ENCODE results near the gene PITPNM2. TPM values are rescaled to one million over a fixed set of nuclear protein-coding genes. Genes with fewer than 3 reads are reported as not detected.

Gene PITPNM2
- total and polyA plus RNA-seq, 9 of the 15 experiments (the other 6 are each of a cell fraction or from before 2014, with no cell fraction given), result 0.03 to 10.8 (median 2.9) TPM

DNA sequence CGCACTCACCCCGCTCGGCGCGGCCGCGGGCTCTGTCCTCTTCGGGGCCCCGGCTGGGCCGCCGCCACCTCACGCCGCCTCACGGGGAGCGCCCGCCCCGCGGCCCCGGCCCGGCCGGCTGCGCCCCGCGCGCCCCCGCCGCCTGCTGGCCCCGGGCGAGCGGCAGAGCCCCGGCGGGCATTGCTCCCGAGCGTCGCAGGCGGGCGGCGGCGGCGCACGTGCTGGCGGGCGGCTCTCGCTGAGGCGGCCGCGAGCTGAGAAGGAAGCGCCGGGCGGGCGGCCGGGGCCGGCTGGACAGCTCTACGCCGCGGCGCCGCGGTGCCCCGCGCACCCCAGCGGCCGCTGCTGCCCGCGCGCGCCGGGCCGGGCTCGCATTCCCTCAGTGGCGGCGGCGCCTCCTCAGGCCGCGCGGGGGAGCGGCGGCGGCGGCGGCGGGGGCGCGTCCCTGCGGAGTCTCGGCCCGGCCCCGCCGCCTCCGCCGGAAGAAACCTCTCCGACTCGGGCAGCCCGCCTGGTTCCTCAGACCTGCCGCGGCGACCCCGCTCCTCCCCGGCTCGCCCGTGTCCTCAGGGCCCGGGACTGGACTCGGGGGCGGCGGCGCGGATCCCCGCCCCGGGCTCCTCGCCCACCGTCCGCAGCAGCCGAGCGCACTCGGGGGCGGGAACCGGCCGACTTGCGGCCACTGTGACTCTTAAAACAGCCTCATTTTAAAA lies at the start of gene PITPNM2 (continued):
- TF ChIP-seq, protein P1, sequence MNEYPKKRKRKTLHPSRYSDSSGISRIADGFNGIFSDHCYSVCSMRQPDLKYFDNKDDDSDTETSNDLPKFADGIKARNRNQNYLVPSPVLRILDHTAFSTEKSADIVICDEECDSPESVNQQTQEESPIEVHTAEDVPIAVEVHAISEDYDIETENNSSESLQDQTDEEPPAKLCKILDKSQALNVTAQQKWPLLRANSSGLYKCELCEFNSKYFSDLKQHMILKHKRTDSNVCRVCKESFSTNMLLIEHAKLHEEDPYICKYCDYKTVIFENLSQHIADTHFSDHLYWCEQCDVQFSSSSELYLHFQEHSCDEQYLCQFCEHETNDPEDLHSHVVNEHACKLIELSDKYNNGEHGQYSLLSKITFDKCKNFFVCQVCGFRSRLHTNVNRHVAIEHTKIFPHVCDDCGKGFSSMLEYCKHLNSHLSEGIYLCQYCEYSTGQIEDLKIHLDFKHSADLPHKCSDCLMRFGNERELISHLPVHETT (CRISPR knock-in tag; conservative IDR thresholded peaks at IDR 0.05 in 1 of 2, IDR thresholded peaks at IDR 0.05 in 1 of 2), result peak in 1 of 2 experiments; percentile 84; a peak in 2 of 4 replicates
- TF ChIP-seq EGR1 (conservative IDR thresholded peaks at IDR 0.05) (peak; percentile 62), TFAM (CRISPR knock-in tag; conservative IDR thresholded peaks at IDR 0.05) (no peak), PHF8 (IDR thresholded peaks at IDR 0.05; ENCODE audit: borderline replicate concordance, low read length) (peak; percentile 27; the same call in 1 of the 2 replicates), CCNT2 (IDR thresholded peaks at IDR 0.05; ENCODE audit: borderline replicate concordance, extremely low read depth, insufficient read length, low read depth, low read length) (peak; percentile 70), NFIC (IDR thresholded peaks at IDR 0.05) (no peak)
- TF ChIP-seq, protein P2, sequence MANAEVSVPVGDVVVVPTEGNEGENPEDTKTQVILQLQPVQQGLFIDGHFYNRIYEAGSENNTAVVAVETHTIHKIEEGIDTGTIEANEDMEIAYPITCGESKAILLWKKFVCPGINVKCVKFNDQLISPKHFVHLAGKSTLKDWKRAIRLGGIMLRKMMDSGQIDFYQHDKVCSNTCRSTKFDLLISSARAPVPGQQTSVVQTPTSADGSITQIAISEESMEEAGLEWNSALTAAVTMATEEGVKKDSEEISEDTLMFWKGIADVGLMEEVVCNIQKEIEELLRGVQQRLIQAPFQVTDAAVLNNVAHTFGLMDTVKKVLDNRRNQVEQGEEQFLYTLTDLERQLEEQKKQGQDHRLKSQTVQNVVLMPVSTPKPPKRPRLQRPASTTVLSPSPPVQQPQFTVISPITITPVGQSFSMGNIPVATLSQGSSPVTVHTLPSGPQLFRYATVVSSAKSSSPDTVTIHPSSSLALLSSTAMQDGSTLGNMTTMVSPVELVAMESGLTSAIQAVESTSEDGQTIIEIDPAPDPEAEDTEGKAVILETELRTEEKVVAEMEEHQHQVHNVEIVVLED (CRISPR knock-in tag; IDR thresholded peaks at IDR 0.05), result peak; percentile 48
- TF ChIP-seq, protein P3, sequence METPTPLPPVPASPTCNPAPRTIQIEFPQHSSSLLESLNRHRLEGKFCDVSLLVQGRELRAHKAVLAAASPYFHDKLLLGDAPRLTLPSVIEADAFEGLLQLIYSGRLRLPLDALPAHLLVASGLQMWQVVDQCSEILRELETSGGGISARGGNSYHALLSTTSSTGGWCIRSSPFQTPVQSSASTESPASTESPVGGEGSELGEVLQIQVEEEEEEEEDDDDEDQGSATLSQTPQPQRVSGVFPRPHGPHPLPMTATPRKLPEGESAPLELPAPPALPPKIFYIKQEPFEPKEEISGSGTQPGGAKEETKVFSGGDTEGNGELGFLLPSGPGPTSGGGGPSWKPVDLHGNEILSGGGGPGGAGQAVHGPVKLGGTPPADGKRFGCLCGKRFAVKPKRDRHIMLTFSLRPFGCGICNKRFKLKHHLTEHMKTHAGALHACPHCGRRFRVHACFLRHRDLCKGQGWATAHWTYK (CRISPR knock-in tag; IDR thresholded peaks at IDR 0.05), result no peak
- TF ChIP-seq, protein P4, sequence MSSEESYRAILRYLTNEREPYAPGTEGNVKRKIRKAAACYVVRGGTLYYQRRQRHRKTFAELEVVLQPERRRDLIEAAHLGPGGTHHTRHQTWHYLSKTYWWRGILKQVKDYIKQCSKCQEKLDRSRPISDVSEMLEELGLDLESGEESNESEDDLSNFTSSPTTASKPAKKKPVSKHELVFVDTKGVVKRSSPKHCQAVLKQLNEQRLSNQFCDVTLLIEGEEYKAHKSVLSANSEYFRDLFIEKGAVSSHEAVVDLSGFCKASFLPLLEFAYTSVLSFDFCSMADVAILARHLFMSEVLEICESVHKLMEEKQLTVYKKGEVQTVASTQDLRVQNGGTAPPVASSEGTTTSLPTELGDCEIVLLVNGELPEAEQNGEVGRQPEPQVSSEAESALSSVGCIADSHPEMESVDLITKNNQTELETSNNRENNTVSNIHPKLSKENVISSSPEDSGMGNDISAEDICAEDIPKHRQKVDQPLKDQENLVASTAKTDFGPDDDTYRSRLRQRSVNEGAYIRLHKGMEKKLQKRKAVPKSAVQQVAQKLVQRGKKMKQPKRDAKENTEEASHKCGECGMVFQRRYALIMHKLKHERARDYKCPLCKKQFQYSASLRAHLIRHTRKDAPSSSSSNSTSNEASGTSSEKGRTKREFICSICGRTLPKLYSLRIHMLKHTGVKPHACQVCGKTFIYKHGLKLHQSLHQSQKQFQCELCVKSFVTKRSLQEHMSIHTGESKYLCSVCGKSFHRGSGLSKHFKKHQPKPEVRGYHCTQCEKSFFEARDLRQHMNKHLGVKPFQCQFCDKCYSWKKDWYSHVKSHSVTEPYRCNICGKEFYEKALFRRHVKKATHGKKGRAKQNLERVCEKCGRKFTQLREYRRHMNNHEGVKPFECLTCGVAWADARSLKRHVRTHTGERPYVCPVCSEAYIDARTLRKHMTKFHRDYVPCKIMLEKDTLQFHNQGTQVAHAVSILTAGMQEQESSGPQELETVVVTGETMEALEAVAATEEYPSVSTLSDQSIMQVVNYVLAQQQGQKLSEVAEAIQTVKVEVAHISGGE (CRISPR knock-in tag; IDR thresholded peaks at IDR 0.05), result peak in 1 of 3 experiments; percentile 61; a peak in 2 of 6 replicates
- TF ChIP-seq, protein P5, sequence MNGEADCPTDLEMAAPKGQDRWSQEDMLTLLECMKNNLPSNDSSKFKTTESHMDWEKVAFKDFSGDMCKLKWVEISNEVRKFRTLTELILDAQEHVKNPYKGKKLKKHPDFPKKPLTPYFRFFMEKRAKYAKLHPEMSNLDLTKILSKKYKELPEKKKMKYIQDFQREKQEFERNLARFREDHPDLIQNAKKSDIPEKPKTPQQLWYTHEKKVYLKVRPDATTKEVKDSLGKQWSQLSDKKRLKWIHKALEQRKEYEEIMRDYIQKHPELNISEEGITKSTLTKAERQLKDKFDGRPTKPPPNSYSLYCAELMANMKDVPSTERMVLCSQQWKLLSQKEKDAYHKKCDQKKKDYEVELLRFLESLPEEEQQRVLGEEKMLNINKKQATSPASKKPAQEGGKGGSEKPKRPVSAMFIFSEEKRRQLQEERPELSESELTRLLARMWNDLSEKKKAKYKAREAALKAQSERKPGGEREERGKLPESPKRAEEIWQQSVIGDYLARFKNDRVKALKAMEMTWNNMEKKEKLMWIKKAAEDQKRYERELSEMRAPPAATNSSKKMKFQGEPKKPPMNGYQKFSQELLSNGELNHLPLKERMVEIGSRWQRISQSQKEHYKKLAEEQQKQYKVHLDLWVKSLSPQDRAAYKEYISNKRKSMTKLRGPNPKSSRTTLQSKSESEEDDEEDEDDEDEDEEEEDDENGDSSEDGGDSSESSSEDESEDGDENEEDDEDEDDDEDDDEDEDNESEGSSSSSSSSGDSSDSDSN (IDR thresholded peaks at IDR 0.05; ENCODE audit: borderline replicate concordance in 1 of 2, low read depth in 2 of 2, low read length in 2 of 2), result peak; percentile 65 to 68; a peak in 1 of 4 replicates
- TF ChIP-seq, protein P6, sequence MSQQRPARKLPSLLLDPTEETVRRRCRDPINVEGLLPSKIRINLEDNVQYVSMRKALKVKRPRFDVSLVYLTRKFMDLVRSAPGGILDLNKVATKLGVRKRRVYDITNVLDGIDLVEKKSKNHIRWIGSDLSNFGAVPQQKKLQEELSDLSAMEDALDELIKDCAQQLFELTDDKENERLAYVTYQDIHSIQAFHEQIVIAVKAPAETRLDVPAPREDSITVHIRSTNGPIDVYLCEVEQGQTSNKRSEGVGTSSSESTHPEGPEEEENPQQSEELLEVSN (IDR thresholded peaks at IDR 0.05; ENCODE audit: borderline replicate concordance in 1 of 2, extremely low read depth in 1 of 2, insufficient read depth in 1 of 2, insufficient read length in 1 of 2, low read depth in 1 of 2, low read length in 1 of 2, poor library complexity in 1 of 2, severe bottlenecking in 1 of 2), result peak; percentile 83 to 97

Measured in K562 (cell line).